CD4-positive, alpha-beta memory T cell (primary cell): ENCODE measurements around the gene TMA16. TPM values are rescaled to one million over a fixed set of nuclear protein-coding genes. Genes with fewer than 3 reads are reported as not detected.

Source experiments
- CTCF ChIA-PET: fragments of 350-600 bp; sonication (Branson Sonifier 250); formaldehyde crosslinking; loops from one replicate; lab custom pipeline; 2021; ENCODE audit warnings: inconsistent platforms; ENCODE audit not compliant: partially characterized antibody; lab: Charles Lee
- POLR2A ChIA-PET: fragments of 350-600 bp; sonication (Branson Sonifier 250); formaldehyde crosslinking; loops from one replicate; lab custom pipeline; 2021; ENCODE audit not compliant: partially characterized antibody; lab: Charles Lee
- DNase-seq, 5 donors: peaks; one replicate each; pipeline versions ENCODE4 v3.0.0 to v3.0.0-alpha.2; 2020 to 2022; ENCODE audit warnings: mixed read lengths in 1 of 5
- H3K27ac ChIP-seq: one replicate; pipeline ENCODE4 v1.7.0; 2013; ENCODE audit warnings: low read depth, low read length
- H3K27me3 ChIP-seq: 2 replicates; pipeline ENCODE4 v1.7.0; 2013; ENCODE audit warnings: mild to moderate bottlenecking, low read length, moderate library complexity; ENCODE audit not compliant: insufficient read depth
- H3K36me3 ChIP-seq: 2 replicates; pipeline ENCODE4 v1.7.0; 2013; ENCODE audit warnings: mild to moderate bottlenecking, low read length, moderate library complexity; ENCODE audit not compliant: insufficient read depth
- H3K4me1 ChIP-seq: 2 replicates; pipeline ENCODE4 v1.7.0; 2013; ENCODE audit warnings: mild to moderate bottlenecking, low read length, moderate library complexity; ENCODE audit not compliant: insufficient read depth
- H3K4me3 ChIP-seq, 2 donors: one replicate each; pipeline ENCODE4 v1.7.0; 2013; ENCODE audit warnings: low read length in 2 of 2, mild to moderate bottlenecking in 1 of 2
- H3K9me3 ChIP-seq, 2 donors: one replicate each; pipeline ENCODE4 v1.7.0; 2013; ENCODE audit warnings: low read length in 2 of 2, control low read depth in 1 of 2; ENCODE audit not compliant: control insufficient read depth in 1 of 2
- H3K27ac Mint-ChIP-seq, 7 donors: one replicate each; pipeline ENCODE4 v1.8.0; 2020 to 2021; ENCODE audit warnings: mixed read lengths in 7 of 7, mild to moderate bottlenecking in 6 of 7, inconsistent platforms in 3 of 7, moderate library complexity in 3 of 7
- H3K27me3 Mint-ChIP-seq, 2 donors: one replicate each; pipeline ENCODE4 v1.8.0; 2020 to 2021; ENCODE audit warnings: mixed read lengths in 2 of 2
- H3K36me3 Mint-ChIP-seq, 2 donors: one replicate each; pipeline ENCODE4 v1.8.0; 2020 to 2021; ENCODE audit warnings: mixed read lengths in 2 of 2, inconsistent platforms in 1 of 2, mild to moderate bottlenecking in 1 of 2
- H3K4me1 Mint-ChIP-seq, 4 donors: one replicate each; pipeline ENCODE4 v1.8.0; 2020 to 2021; ENCODE audit warnings: mixed read lengths in 4 of 4, mild to moderate bottlenecking in 1 of 4
- H3K4me3 Mint-ChIP-seq, 8 donors: one replicate each; pipeline ENCODE4 v1.8.0; 2020 to 2021; ENCODE audit warnings: mixed read lengths in 8 of 8, mild to moderate bottlenecking in 7 of 8, moderate library complexity in 6 of 8, inconsistent platforms in 3 of 8
- H3K9me3 Mint-ChIP-seq, 8 donors: one replicate each; pipeline ENCODE4 v1.8.0; 2020 to 2021; ENCODE audit warnings: mixed read lengths in 8 of 8, mild to moderate bottlenecking in 5 of 8, inconsistent platforms in 3 of 8, moderate library complexity in 1 of 8
- intact Hi-C: fragments of 100-400 bp; cut with micrococcal nuclease; formaldehyde crosslinking; loops from one replicate; pipeline ENCODE4 v1.15.1; 2023
- polyA plus RNA-seq, 2 donors: library from polyadenylated mRNA; unstranded; fragments of 300-500 nt; fragmentation: Illumina TruSeq; gene quantifications; one replicate each; pipeline ENCODE4 v1.2.3, GENCODE V29; 2021
- total RNA-seq, 2 experiments: library from RNA; stranded (reverse); gene quantifications; one replicate each; pipeline ENCODE4 v1.2.3, GENCODE V29; 2021

The TMA16 gene
- total and polyA plus RNA-seq, 4 experiments from 2014 or later = 14.8 to 25.0 (median 20.7) TPM

GRCh38 chr4:163473130-163473529 lies 21.4 kb upstream of the TMA16 start:
- ChIA-PET POLR2A (no interaction called here), CTCF (no interaction called here)
- H3K27me3 Mint-ChIP-seq = peaks cover 3 to 12% of the 10 kb centered on the region in 2 donors
- no peaks in the 10 kb centered on the region for H3K9me3 ChIP-seq
- no peaks in the 10 kb centered on the region for H3K4me1 ChIP-seq
- H3K9me3 Mint-ChIP-seq = no peaks in the 10 kb centered on the region
- H3K36me3 Mint-ChIP-seq = no peaks in the 10 kb centered on the region
- no peaks in the 10 kb centered on the region for H3K4me1 Mint-ChIP-seq
- no peak overlapping the region for H3K4me3 ChIP-seq
- H3K27ac Mint-ChIP-seq = no peak overlapping the region
- H3K36me3 ChIP-seq = no peaks in the 10 kb centered on the region
- intact Hi-C loops = no loop called here
- H3K4me3 Mint-ChIP-seq = no peak overlapping the region
- no peak overlapping the region for H3K27ac ChIP-seq
- no peak for DNase-seq
- no peaks in the 10 kb centered on the region for H3K27me3 ChIP-seq

DNA sequence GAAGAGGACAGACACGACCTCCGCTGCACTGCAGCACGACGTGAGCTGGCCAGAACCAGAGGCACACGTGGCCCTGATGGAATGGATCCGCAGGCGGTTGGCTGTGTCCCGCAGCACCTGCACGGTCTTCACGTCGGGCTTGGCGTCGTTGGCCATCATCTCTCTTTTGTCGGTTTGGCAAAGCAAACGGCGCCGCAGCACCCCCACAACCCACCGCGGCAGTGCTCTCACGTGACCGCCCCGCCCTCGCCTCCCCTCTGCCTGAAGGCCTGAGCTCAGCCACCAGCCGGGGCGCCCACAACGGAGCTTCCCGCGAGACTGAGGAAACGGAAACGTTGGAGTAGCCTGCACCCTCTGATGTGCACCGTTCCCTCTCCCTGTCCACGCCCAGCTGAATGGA lies 20.9 kb upstream of the TMA16 start, which contains the start of gene TKTL2:
Gene TKTL2, minus strand, starts transcription at position 179 of the 400 bp plus-strand sequence. Its CDS starts 20 bp downstream, at position 159.
- CTCF ChIA-PET = no interaction called here
- H3K4me3 Mint-ChIP-seq = no peak within 1 kb of the TSS
- POLR2A ChIA-PET = no interaction called here
- no peaks in the 10 kb centered on the region for H3K9me3 ChIP-seq
- H3K36me3 Mint-ChIP-seq = no peaks in the 10 kb centered on the region
- H3K9me3 Mint-ChIP-seq = no peaks in the 10 kb centered on the region
- no peaks in the 10 kb centered on the region for H3K4me1 ChIP-seq
- no peaks in the 10 kb centered on the region for H3K36me3 ChIP-seq
- H3K27ac ChIP-seq = no peak within 1 kb of the TSS
- intact Hi-C loops = no loop called here
- H3K27me3 Mint-ChIP-seq = peaks cover 3 to 12% of the 10 kb centered on the region in 2 donors
- DNase-seq = peak in 1 of 5 donors; percentile 13
- H3K4me1 Mint-ChIP-seq = no peaks in the 10 kb centered on the region
- H3K27me3 ChIP-seq = no peaks in the 10 kb centered on the region
- no peak within 1 kb of the TSS for H3K27ac Mint-ChIP-seq
- no peak within 1 kb of the TSS for H3K4me3 ChIP-seq

- H3K27me3 Mint-ChIP-seq = peaks cover 3 to 12% of the 10 kb centered on the region in 2 donors
- H3K4me1 Mint-ChIP-seq = no peaks in the 10 kb centered on the region
- Histone ChIP-seq H3K4me3 (no peak overlapping the region), H3K4me1 (no peaks in the 10 kb centered on the region), H3K27me3 (no peaks in the 10 kb centered on the region), H3K9me3 (no peaks in the 10 kb centered on the region), H3K36me3 (no peaks in the 10 kb centered on the region), H3K27ac (no peak overlapping the region)
- intact Hi-C loops = no loop called here
- no peaks in the 10 kb centered on the region for H3K36me3 Mint-ChIP-seq
- ChIA-PET CTCF (no interaction called here), POLR2A (no interaction called here)
- no peaks in the 10 kb centered on the region for H3K9me3 Mint-ChIP-seq
- H3K4me3 Mint-ChIP-seq = no peak overlapping the region
- H3K27ac Mint-ChIP-seq = no peak overlapping the region
- no peak for DNase-seq
These were observed 20.5 kb upstream of the TMA16 start for GRCh38 chr4:163474027-163474426.

DNA sequence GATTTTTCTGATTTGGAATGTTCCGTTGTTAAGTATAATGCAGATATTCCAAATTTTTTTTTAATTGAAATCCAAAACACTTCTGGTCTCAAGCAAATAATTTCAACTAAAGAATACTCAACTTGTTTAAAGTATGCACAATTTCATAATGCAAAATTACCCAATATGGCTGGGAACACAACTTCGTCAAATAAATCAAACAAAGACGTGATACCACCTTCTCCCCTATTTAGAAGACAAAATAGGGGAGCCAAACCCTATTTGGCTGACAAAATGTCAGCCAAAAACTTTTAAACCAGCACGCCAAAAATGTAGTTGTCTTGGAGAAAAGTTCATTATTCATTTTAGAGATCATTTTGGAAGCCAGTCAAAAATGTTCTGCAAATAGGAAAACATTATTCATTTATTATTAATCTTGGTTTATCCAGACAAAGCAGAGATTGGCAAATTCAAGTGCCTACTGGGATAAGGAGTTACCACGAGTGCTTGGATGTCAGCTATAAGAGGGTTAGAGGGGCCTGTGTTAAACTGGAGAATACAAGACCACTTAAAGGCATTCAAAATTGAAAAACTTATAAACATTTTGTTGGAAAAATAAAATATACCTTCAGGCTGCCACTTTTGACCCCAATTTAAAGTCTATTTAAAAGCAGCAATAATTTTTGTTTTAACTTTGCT lies 17.6 kb upstream of the TMA16 start:
- no peak overlapping the region for H3K4me3 ChIP-seq
- H3K27me3 Mint-ChIP-seq = peaks cover 3 to 11% of the 10 kb centered on the region in 2 donors
- no peak overlapping the region for H3K4me3 Mint-ChIP-seq
- H3K36me3 ChIP-seq = no peaks in the 10 kb centered on the region
- intact Hi-C loops = no loop called here
- CTCF ChIA-PET = interaction anchor here (1.1 to 1.5 kb wide), 2 partner anchors 69 to 73 kb away, joined by 4 to 6 read pairs; no protein-coding TSS in a partner anchor
- no peaks in the 10 kb centered on the region for H3K4me1 ChIP-seq
- H3K27ac Mint-ChIP-seq = no peak overlapping the region
- H3K27me3 ChIP-seq = no peaks in the 10 kb centered on the region
- no peaks in the 10 kb centered on the region for H3K9me3 ChIP-seq
- no peak for DNase-seq
- no peaks in the 10 kb centered on the region for H3K4me1 Mint-ChIP-seq
- H3K36me3 Mint-ChIP-seq = no peaks in the 10 kb centered on the region
- POLR2A ChIA-PET = no interaction called here
- no peak overlapping the region for H3K27ac ChIP-seq
- H3K9me3 Mint-ChIP-seq = no peaks in the 10 kb centered on the region

GRCh38 chr4:163482190-163482589 lies 12.3 kb upstream of the TMA16 start:
- H3K27me3 ChIP-seq = no peaks in the 10 kb centered on the region
- peaks cover 0 to 2% of the 10 kb centered on the region in 2 donors for H3K27me3 Mint-ChIP-seq
- H3K4me3 ChIP-seq = no peak overlapping the region
- no peaks in the 10 kb centered on the region for H3K36me3 ChIP-seq
- no peaks in the 10 kb centered on the region for H3K4me1 ChIP-seq
- no peaks in the 10 kb centered on the region for H3K4me1 Mint-ChIP-seq
- H3K4me3 Mint-ChIP-seq = no peak overlapping the region
- no peaks in the 10 kb centered on the region for H3K9me3 ChIP-seq
- intact Hi-C loops = loop anchor here (5.0 to 10.0 kb wide), 3 partner anchors 275 to 1250 kb away; no protein-coding TSS in a partner anchor
- ChIA-PET CTCF (interaction anchor here (0.7 to 2.0 kb wide), 5 partner anchors 61 to 76 kb away, joined by 3 to 6 read pairs (median 4); no protein-coding TSS in a partner anchor), POLR2A (no interaction called here)
- no peak overlapping the region for H3K27ac Mint-ChIP-seq
- DNase-seq = no peak
- H3K9me3 Mint-ChIP-seq = no peaks in the 10 kb centered on the region
- H3K36me3 Mint-ChIP-seq = no peaks in the 10 kb centered on the region
- H3K27ac ChIP-seq = no peak overlapping the region

- Mint-ChIP-seq H3K27ac (no peak overlapping the region), H3K4me1 (peaks cover 0 to 3% (median 0%) of the 10 kb centered on the region in 4 donors), H3K9me3 (no peaks in the 10 kb centered on the region), H3K4me3 (no peak overlapping the region), H3K36me3 (no peaks in the 10 kb centered on the region), H3K27me3 (peaks cover 0 to 1% of the 10 kb centered on the region in 2 donors)
- H3K4me1 ChIP-seq = no peaks in the 10 kb centered on the region
- peak in 4 of 5 donors; percentile 29 to 36 (median 34) for DNase-seq
- no peaks in the 10 kb centered on the region for H3K36me3 ChIP-seq
- ChIA-PET CTCF (interaction anchor here (1.0 to 2.9 kb wide), 9 partner anchors 9 to 73 kb away, joined by 4 to 53 read pairs (median 5); partner anchors contain the start of gene TMA16), POLR2A (no interaction called here)
- intact Hi-C loops = loop anchor here (1.0 to 10.0 kb wide), 5 partner anchors 59 to 1247 kb away; no protein-coding TSS in a partner anchor
- H3K9me3 ChIP-seq = no peaks in the 10 kb centered on the region
- H3K27ac ChIP-seq = no peak overlapping the region
- no peaks in the 10 kb centered on the region for H3K27me3 ChIP-seq
- H3K4me3 ChIP-seq = no peak overlapping the region
These were observed 9.6 kb upstream of the TMA16 start for GRCh38 chr4:163484906-163485305.

DNA sequence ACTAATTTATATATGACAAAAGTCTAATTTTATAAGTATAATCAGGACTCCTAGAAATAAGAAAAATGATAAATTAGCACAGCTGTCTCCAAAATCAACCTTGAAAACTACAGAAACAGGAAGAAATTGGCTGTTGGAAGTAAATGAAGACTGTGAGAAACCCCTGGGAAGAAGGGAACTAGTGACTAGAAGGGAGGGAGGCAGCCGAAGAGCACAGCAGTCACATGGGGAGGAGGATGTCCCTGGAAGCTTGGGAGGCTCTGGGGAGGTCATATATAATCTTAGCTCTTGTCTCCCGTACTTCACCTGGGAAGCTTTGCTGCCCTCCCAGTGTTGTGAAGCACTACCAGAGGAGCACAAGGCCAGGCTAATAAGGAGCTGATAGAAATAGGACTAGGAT lies 8.9 kb upstream of the TMA16 start:
- Histone ChIP-seq H3K36me3 (no peaks in the 10 kb centered on the region), H3K27ac (no peak overlapping the region), H3K4me3 (no peak overlapping the region), H3K27me3 (no peaks in the 10 kb centered on the region), H3K4me1 (no peaks in the 10 kb centered on the region), H3K9me3 (no peaks in the 10 kb centered on the region)
- CTCF ChIA-PET = interaction anchor here (1.0 to 2.9 kb wide), 9 partner anchors 9 to 72 kb away, joined by 4 to 53 read pairs (median 5); partner anchors contain the start of gene TMA16
- no peak overlapping the region for H3K4me3 Mint-ChIP-seq
- POLR2A ChIA-PET = no interaction called here
- no peaks in the 10 kb centered on the region for H3K36me3 Mint-ChIP-seq
- intact Hi-C loops = loop anchor here (10.0 kb wide), 1 partner anchor 529 kb away; no protein-coding TSS in a partner anchor
- H3K27ac Mint-ChIP-seq = no peak overlapping the region
- DNase-seq = no peak
- H3K9me3 Mint-ChIP-seq = no peaks in the 10 kb centered on the region
- peaks cover 0 to 3% (median 0%) of the 10 kb centered on the region in 4 donors for H3K4me1 Mint-ChIP-seq
- peaks cover 1 to 3% of the 10 kb centered on the region in 2 donors for H3K27me3 Mint-ChIP-seq
